GM19193 (cell line): ENCODE data around the gene ZMYND11.

Source experiments
- POLR2A ChIP-seq: IDR thresholded peaks from 4 replicates; pipeline ENCODE4 v1.6.1; 2011; ENCODE audit not compliant: insufficient read depth, insufficient read length; ENCODE audit errors: extremely low read depth

Gene ZMYND11

DNA sequence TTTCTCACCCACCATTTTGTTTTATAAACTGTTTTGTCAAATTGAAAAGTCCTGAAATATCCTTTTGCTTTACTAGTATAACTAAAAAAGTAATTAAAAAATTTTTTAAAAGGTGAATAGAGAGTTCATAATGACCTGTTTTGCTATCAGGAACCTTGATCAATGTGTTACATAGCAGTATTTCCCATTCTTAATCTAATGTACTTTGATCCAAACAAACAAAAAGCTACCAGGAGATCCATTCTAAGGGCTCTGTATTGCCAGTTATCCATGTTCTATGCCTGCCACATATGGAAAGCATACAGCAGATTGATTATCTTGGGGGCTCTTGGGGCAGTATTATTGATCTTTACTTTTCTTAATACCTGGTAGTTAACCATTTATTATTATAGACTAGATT is 32.1 kb downstream of the ZMYND11 start:
- TF ChIP-seq POLR2A = no peak

- no peak for TF ChIP-seq POLR2A
Measured at GRCh38 chr10:173741-174140, 38.5 kb downstream of the ZMYND11 start.

GRCh38 chr10:176677-177076 is 41.4 kb downstream of the ZMYND11 start:
- no peak for TF ChIP-seq POLR2A

- no peak for TF ChIP-seq POLR2A
Measured at GRCh38 chr10:178208-178607, 43.0 kb downstream of the ZMYND11 start.

DNA sequence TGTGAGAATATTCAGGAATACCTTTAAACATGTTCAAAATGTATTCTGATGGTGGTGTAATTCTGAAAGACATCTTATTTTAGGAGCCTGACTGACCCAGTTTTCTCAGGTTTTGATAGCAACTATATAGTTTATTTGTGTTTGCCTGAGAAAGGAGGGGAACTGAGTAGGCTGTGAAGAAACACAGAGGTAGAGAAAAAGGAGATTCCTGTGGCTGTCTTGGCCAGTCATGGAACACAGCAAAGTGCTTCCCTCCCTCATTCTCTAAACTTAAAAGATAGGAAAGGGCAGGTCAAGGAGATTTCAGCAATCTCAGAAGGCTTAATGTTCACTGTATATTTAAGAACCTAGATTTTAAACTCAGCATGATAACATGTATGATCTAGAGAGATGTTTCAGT is 43.5 kb downstream of the ZMYND11 start:
- no peak for TF ChIP-seq POLR2A

DNA sequence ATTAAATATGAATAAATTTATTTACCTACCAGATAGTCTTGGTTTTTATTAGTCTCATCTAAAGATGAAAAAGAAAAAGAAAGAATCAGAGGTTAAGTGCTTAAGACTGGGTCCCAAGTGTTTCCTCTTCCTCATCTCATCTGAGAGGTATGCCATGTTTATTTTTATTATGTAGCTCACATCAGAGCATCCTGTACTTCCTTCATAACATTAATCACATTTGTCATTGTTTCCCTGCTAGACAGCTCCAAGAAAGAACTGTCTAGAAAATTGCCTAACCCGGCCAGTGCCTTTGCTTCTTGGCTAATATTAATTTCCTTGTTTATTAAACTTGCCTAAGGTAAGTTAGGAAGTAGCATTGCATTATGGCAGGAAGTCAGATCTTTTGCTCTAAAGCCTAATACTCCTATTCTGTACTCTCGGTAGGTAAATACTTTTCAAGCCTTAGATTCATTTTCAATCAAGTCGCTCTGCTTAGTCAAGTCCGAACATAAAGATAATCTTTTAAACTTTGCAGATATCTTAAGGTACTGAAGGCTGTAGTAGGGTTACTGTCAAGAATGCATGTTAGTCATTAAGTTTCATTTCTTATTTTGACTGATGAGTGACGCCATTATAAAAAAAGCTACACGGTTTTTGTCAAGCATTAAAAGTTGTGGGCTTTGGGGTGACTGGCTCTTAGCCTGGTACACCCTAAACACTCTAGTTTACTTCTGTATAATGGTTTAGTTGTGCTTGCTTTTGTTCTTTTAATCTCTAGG is 47.4 kb downstream of the ZMYND11 start:
- TF ChIP-seq POLR2A = no peak

GRCh38 chr10:184174-184573 is 48.9 kb downstream of the ZMYND11 start:
- TF ChIP-seq POLR2A = no peak

- no peak for TF ChIP-seq POLR2A
Measured at GRCh38 chr10:184911-185310, 49.7 kb downstream of the ZMYND11 start.

DNA sequence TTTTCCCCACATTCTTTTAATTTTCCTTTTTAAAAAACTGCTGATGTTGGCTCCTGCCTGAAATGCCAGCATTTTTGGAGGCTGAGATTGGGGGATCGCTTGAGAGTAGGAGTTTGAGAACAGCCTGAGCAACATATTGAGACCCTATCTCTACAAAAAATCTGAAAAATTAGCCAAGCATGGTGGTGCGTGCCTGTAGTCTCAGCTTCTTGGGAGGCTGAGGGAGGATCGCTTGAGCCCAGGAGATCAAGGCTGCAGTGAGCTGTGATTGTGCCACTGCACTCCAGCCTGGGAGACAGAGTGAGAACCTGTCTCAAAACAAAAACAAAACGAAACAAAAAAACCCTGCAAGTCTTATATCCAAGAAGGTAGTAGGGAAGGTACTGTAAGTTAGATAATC is 51.7 kb downstream of the ZMYND11 start:
- no peak for TF ChIP-seq POLR2A

GRCh38 chr10:188546-188945 is 53.3 kb downstream of the ZMYND11 start:
- no peak for TF ChIP-seq POLR2A

- TF ChIP-seq POLR2A = no peak
Measured at GRCh38 chr10:190216-190615, 55.0 kb downstream of the ZMYND11 start.

DNA sequence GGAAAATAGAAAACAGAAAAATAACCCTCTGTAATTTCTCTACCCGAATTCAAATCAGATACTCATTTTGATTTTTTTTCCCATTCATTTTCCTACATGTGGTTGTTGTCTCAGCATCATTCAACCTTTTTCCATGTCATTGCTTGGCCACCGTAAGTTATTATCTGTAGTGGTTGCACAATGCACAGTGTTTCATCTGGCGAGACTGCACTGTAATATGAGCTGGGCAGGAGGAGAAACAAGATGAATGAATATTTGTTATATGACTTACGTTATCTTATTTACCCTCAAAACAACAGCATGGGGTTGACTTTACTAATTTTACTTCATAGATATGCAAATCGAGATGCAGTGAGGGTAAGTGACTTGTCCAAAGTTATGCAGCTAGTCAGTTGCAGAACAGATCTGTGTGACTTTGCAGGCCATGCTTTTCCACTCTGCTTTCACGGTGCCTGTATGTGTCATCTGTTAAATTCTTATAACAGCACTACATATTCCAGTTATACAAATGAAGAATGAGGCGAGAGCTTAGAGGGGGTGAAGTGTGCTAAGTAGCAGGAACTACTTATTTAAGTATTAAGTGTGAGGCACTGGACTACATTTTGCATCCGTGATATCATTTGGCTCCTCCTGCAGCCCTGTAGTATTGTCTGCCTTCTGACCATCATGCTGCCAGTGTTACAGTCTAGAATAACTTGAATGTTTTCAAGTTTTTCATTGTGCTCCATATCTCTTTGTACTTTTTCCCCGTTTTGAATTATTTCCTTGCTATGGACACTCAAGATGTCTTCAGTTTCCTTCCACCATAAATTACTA is 56.7 kb downstream of the ZMYND11 start:
- TF ChIP-seq POLR2A = no peak

DNA sequence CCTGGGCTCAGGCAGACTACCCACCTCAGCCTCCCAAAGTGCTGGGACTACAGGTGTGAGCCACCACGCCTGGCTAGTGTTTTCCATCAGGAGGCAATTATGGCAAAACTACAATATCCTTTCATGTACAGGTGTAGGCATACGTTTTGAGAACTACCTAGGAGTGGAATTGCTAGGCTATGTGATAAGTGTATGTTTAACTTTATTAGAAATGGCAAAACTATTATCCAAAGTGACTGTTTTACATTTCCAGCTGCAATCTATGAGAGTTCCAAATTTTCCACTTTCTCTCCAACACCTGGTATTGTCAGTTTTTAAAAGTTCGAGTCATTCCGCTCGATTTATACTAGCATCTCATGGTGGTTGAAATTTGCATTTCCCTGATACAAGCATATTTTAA is 59.0 kb downstream of the ZMYND11 start:
- TF ChIP-seq POLR2A = no peak

DNA sequence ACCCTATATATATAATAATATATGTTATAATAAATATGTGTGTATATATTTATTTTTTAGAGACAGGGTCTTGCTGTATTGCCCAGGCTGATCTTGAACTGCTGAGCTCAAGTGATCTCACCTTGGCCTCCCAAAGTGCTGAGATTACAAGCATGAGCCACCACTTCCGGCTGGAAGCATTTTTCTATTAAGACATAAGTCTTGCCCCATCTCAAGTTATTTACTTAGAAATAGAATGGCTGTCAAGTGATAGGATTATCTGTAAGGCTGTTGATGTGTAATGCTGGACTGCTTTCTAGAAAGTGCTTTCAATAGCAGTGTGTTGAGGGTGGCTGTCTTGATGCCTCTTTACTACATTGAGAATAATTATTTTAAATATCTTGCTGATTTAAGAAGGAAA is 65.2 kb downstream of the ZMYND11 start:
- TF ChIP-seq POLR2A = no peak

DNA sequence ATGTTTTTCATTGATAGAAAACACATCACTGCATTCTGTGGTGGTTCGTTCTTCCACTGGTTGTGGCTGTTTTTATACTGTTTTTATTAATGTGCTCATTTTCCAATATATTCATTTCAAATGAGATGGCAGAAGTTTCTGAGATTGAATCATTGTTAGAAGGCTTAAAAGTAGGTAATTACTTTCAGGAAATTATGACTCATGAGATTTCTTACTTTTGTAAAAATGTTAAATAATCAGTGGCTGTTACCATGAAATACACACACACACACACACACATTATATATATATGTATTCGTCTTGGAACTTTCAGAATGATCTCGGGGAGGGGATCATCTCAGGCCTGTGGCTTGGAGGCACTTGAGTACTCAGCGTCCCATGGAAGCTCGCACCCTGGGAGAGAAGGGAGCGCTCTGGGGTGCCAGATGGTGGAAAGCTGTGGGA is 66.1 kb downstream of the ZMYND11 start:
- TF ChIP-seq POLR2A = no peak

DNA sequence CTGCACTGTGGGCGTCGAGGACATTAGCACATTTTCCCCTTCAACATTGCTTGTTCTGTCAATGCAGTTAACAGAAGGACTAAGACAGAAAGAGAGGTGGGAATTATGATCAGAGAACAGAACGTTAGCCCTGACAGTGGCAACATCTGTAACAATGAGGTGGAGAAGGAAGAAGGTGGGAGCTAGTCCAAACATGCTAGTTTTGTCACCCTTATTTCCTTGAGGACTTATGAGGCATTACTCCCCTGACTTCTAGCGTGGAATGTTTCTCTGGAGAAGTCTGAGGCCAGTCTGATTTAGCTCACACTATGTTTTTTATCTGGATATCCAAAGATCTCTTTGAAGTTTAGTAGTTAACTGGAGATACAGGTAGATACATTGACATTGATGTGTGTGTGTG is 73.4 kb downstream of the ZMYND11 start:
- no peak for TF ChIP-seq POLR2A
